ENCODE data around the gene NMU.
"Not testable (repeated sequence)": the region's sequence is repeated elsewhere in the genome, so short reads cannot be mapped to it uniquely, and the experiment has no call there.

NMU gene

GRCh38 chr4:55554453-55555030 lies 81.6 kb downstream of the NMU start:
- Histone ChIP-seq H3K9ac (ENCODE audit: low read length) (peak overlapping the region; percentile 26), H3K4me1 (ENCODE audit: control insufficient read depth, insufficient read depth, low read length) (peaks cover 8% of the 10 kb centered on the region), H3K4me3 (ENCODE audit: low read length) (peak overlapping the region; percentile 57), H3K36me3 (ENCODE audit: control insufficient read depth, insufficient read depth, low read length, severe bottlenecking) (no peaks in the 10 kb centered on the region), H3K27me3 (replicated peaks; ENCODE audit: control insufficient read depth, insufficient read depth, low read length) (no peaks in the 10 kb centered on the region), H3K9me3 (ENCODE audit: control insufficient read depth, low read length) (no peaks in the 10 kb centered on the region)
- peak; percentile 83 for DNase-seq (ENCODE audit: low read depth)

DNA sequence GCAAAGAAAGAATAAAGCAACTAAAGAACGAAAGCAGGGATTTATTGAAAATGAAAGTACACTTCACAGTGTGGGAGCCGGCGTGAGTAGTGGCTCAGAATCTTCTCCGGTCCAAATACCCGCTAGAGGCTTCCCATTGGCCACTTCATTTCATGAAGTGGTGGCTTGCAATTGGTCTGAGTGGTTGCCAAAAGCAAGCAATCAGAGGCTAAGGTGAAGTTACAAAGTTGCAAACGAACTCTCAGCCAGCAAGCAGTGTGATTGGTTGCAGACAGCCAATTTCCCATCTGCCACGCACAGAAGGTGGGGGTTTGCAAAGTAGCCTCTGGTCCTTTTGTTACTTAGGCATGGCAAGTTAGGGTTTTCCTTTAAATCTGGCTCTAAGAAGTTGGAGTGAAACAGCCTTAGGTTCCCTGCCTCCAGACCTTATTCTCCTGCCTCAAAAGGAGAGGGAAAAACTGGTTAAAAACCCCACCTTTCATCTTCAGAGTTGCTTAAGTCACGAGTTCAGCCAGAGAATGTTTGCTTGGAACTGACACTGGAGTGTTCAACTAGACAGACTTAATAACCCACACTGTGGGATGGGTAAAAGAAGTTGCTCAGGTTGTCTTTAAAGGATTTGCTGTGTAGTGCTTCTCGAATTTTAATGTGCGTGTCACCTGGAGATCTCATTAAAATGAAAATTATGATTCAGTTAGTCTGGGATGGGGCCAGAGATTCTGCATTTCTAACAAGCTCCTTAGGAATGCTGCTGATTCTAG lies 82.5 kb downstream of the NMU start:
- Histone ChIP-seq H3K4me1 (ENCODE audit: control insufficient read depth, insufficient read depth, low read length) (peaks cover 8% of the 10 kb centered on the region), H3K9ac (ENCODE audit: low read length) (peak overlapping the region; percentile 54), H3K36me3 (ENCODE audit: control insufficient read depth, insufficient read depth, low read length, severe bottlenecking) (no peaks in the 10 kb centered on the region), H3K9me3 (ENCODE audit: control insufficient read depth, low read length) (no peaks in the 10 kb centered on the region), H3K27me3 (replicated peaks; ENCODE audit: control insufficient read depth, insufficient read depth, low read length) (no peaks in the 10 kb centered on the region), H3K4me3 (ENCODE audit: low read length) (peak overlapping the region; percentile 80)
- DNase-seq (ENCODE audit: low read depth) = peak; percentile 33

GRCh38 chr4:55551964-55552363 lies 84.1 kb downstream of the NMU start:
- H3K27me3 ChIP-seq (replicated peaks; ENCODE audit: control insufficient read depth, insufficient read depth, low read length); H3K36me3 ChIP-seq (ENCODE audit: control insufficient read depth, insufficient read depth, low read length, severe bottlenecking); DNase-seq (ENCODE audit: low read depth); H3K4me3 ChIP-seq (ENCODE audit: low read length); H3K9me3 ChIP-seq (ENCODE audit: control insufficient read depth, low read length); H3K9ac ChIP-seq (ENCODE audit: low read length): not testable (repeated sequence)
- H3K4me1 ChIP-seq (ENCODE audit: control insufficient read depth, insufficient read depth, low read length) = peaks cover 17% of the 10 kb centered on the region

GRCh38 chr4:55549888-55550287 lies 86.2 kb downstream of the NMU start:
- peak; percentile 62 for DNase-seq (ENCODE audit: low read depth)
- H3K4me1 ChIP-seq (ENCODE audit: control insufficient read depth, insufficient read depth, low read length) = peaks cover 17% of the 10 kb centered on the region
- no peaks in the 10 kb centered on the region for H3K36me3 ChIP-seq (ENCODE audit: control insufficient read depth, insufficient read depth, low read length, severe bottlenecking)

DNA sequence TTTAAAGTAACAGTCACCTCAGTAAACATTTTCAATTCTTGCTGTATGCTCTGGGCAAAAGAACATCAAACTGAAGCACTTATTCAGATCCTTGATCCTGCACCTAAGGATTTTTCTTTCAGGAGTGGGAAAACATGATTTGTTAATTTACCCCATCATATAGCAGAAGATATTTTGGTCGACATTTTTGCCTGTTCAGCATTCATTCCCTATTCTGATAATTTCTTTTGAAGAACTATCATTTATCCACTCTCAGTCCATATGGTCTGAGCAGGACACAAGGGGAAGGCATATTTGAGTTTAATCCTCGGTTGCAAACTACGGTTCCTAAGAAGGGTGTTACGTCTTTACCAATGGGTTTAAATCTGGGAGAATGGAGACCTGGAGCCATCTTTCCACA lies 88.2 kb downstream of the NMU start:
- no peaks in the 10 kb centered on the region for H3K27me3 ChIP-seq (replicated peaks; ENCODE audit: control insufficient read depth, insufficient read depth, low read length)
- H3K9me3 ChIP-seq (ENCODE audit: control insufficient read depth, low read length) = no peaks in the 10 kb centered on the region
- peak overlapping the region; percentile 97 for H3K4me3 ChIP-seq (ENCODE audit: low read length)
- H3K36me3 ChIP-seq (ENCODE audit: control insufficient read depth, insufficient read depth, low read length, severe bottlenecking) = no peaks in the 10 kb centered on the region
- peak overlapping the region; percentile 89 for H3K9ac ChIP-seq (ENCODE audit: low read length)
- H3K4me1 ChIP-seq (ENCODE audit: control insufficient read depth, insufficient read depth, low read length) = peaks cover 28% of the 10 kb centered on the region
- DNase-seq (ENCODE audit: low read depth) = no peak

More at GRCh38 chr4:55549888-55550287, 86.2 kb downstream of the NMU start:
- Histone ChIP-seq H3K27me3 (replicated peaks; ENCODE audit: control insufficient read depth, insufficient read depth, low read length) (no peaks in the 10 kb centered on the region), H3K9ac (ENCODE audit: low read length) (no peak overlapping the region), H3K4me3 (ENCODE audit: low read length) (no peak overlapping the region), H3K9me3 (ENCODE audit: control insufficient read depth, low read length) (no peaks in the 10 kb centered on the region)

- Histone ChIP-seq H3K4me3 (ENCODE audit: low read length) (peak overlapping the region; percentile 97), H3K9me3 (ENCODE audit: control insufficient read depth, low read length) (no peaks in the 10 kb centered on the region), H3K9ac (ENCODE audit: low read length) (peak overlapping the region; percentile 89), H3K36me3 (ENCODE audit: control insufficient read depth, insufficient read depth, low read length, severe bottlenecking) (no peaks in the 10 kb centered on the region), H3K4me1 (ENCODE audit: control insufficient read depth, insufficient read depth, low read length) (peaks cover 29% of the 10 kb centered on the region), H3K27me3 (replicated peaks; ENCODE audit: control insufficient read depth, insufficient read depth, low read length) (no peaks in the 10 kb centered on the region)
- no peak for DNase-seq (ENCODE audit: low read depth)
Observed at GRCh38 chr4:55547466-55547770, 88.7 kb downstream of the NMU start.

- H3K9ac ChIP-seq (ENCODE audit: low read length) = peak within 1 kb of the TSS; percentile 90
- H3K27me3 ChIP-seq (replicated peaks; ENCODE audit: control insufficient read depth, insufficient read depth, low read length) = no peaks in the 10 kb centered on the region
- H3K4me3 ChIP-seq (ENCODE audit: low read length) = peak within 1 kb of the TSS; percentile 97
- H3K4me1 ChIP-seq (ENCODE audit: control insufficient read depth, insufficient read depth, low read length) = peaks cover 29% of the 10 kb centered on the region
- H3K36me3 ChIP-seq (ENCODE audit: control insufficient read depth, insufficient read depth, low read length, severe bottlenecking) = no peaks in the 10 kb centered on the region
- peak; percentile 94 for DNase-seq (ENCODE audit: low read depth)
- H3K9me3 ChIP-seq (ENCODE audit: control insufficient read depth, low read length) = no peaks in the 10 kb centered on the region
Observed at GRCh38 chr4:55546756-55547465, 89.2 kb downstream of the NMU start, which contains the start of gene CLOCK. TSS of gene CLOCK (minus strand) at chr4:55546909. CDS start at chr4:55482785, 64,124 bp downstream.

GRCh38 chr4:55546506-55546755 lies 89.7 kb downstream of the NMU start:
- Histone ChIP-seq H3K4me3 (ENCODE audit: low read length) (peak overlapping the region; percentile 97), H3K9ac (ENCODE audit: low read length) (peak overlapping the region; percentile 90), H3K9me3 (ENCODE audit: control insufficient read depth, low read length) (no peaks in the 10 kb centered on the region), H3K36me3 (ENCODE audit: control insufficient read depth, insufficient read depth, low read length, severe bottlenecking) (no peaks in the 10 kb centered on the region), H3K27me3 (replicated peaks; ENCODE audit: control insufficient read depth, insufficient read depth, low read length) (no peaks in the 10 kb centered on the region), H3K4me1 (ENCODE audit: control insufficient read depth, insufficient read depth, low read length) (peaks cover 29% of the 10 kb centered on the region)
- no peak for DNase-seq (ENCODE audit: low read depth)

DNA sequence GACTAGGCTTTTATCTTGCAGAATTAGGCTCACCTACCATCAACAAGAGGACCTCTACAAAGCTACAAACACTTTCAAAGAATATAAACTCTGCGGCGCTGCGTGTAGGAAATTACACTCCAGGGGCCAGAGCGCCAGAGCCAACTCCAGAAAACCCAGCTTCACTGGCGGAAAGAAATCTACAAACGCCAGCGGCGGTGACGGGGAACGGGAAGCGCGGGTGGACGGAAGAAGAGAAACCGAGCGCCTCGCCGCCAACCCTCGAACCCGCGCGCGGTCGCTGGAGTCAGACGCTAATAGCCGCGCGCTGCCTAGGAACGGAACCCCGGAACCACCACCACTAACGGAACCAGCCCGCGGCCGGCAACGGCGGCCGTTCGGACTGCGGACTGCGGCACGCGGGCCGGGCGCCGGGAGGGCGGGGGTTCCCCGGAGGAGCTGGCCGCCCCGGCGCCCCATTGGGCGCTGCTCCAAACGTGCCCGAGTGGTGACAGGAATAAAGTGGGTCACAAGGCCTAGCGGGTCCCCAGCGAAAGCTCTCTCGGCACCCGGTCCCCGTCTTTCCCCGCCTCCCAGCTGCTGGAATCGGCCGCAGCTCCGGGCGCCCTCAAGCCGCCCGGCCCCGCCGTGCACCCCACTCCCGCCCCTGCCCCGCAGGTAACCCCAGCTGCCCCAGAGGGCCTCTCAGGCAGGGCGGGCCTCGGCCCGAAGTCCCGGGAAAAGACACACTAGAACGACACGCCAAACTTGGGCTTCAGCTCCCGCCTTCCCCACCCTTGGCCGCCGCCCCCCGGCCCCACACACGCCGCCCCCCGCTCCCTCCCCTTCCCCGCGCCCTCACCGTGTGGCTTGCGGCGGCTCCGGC lies 90.2 kb downstream of the NMU start:
- H3K4me3 ChIP-seq (ENCODE audit: low read length) = peak overlapping the region; percentile 97
- DNase-seq (ENCODE audit: low read depth) = peak; percentile 87
- H3K27me3 ChIP-seq (replicated peaks; ENCODE audit: control insufficient read depth, insufficient read depth, low read length) = no peaks in the 10 kb centered on the region
- no peaks in the 10 kb centered on the region for H3K36me3 ChIP-seq (ENCODE audit: control insufficient read depth, insufficient read depth, low read length, severe bottlenecking)
- H3K9ac ChIP-seq (ENCODE audit: low read length) = peak overlapping the region; percentile 90
- H3K9me3 ChIP-seq (ENCODE audit: control insufficient read depth, low read length) = no peaks in the 10 kb centered on the region
- peaks cover 29% of the 10 kb centered on the region for H3K4me1 ChIP-seq (ENCODE audit: control insufficient read depth, insufficient read depth, low read length)
